HEK293 (cell line): ENCODE results near the gene DNAI7.

Experiments used
- CTCF ChIP-seq: fragments of 450-650 bp; formaldehyde crosslinking; IDR thresholded peaks from 2 replicates; pipeline ENCODE4 v1.5.1; 2016; ENCODE audit warnings: missing biosample characterization, missing genetic modification characterization
- INSM2 ChIP-seq: fragments of 450-650 bp; formaldehyde crosslinking; IDR thresholded peaks from 2 replicates; pipeline ENCODE4 v1.5.1; 2016; ENCODE audit warnings: missing biosample characterization, missing genetic modification characterization
- KLF17 ChIP-seq: fragments of 450-650 bp; formaldehyde crosslinking; IDR thresholded peaks from 2 replicates; pipeline ENCODE4 v1.5.1; 2016; ENCODE audit warnings: missing biosample characterization, missing genetic modification characterization
- PRDM6 ChIP-seq: fragments of 450-650 bp; formaldehyde crosslinking; IDR thresholded peaks from 2 replicates; pipeline ENCODE4 v1.5.1; 2017; ENCODE audit warnings: missing biosample characterization, missing genetic modification characterization
- TCF7L2 ChIP-seq: IDR thresholded peaks from 2 replicates; pipeline ENCODE4 v1.6.1; 2011; ENCODE audit warnings: low read depth, mild to moderate bottlenecking, inconsistent platforms, low read length, moderate library complexity, borderline replicate concordance
- ZNF132 ChIP-seq: fragments of 450-650 bp; formaldehyde crosslinking; IDR thresholded peaks from 2 replicates; pipeline ENCODE4 v1.5.1; 2017; ENCODE audit warnings: missing biosample characterization, missing genetic modification characterization, borderline replicate concordance
- ZNF26 ChIP-seq: fragments of 450-650 bp; formaldehyde crosslinking; IDR thresholded peaks from 2 replicates; pipeline ENCODE4 v1.5.1; 2016; ENCODE audit warnings: missing biosample characterization, missing genetic modification characterization
- ZNF274 ChIP-seq, 2 experiments: fragments of 200-500 bp in 1 of 2; fragments of 450-650 bp in 1 of 2; sonication (Bioruptor generic) in 1 of 2; formaldehyde crosslinking in 1 of 2; IDR thresholded peaks; 2 replicates each; pipeline versions ENCODE4 v1.5.1 to v1.6.1; 2014 to 2016; ENCODE audit warnings: borderline replicate concordance in 1 of 2, inconsistent platforms in 1 of 2, low read length in 1 of 2, missing biosample characterization in 1 of 2, missing genetic modification characterization in 1 of 2

- no peak for TF ChIP-seq KLF17 (tag by site-specific recombination)
- no peak for TF ChIP-seq TCF7L2
- TF ChIP-seq ZNF274 (IDR thresholded peaks at IDR 0.05; ENCODE audit: low read length) = no peak
- TF ChIP-seq ZNF274 (tag by site-specific recombination; IDR thresholded peaks at IDR 0.05; ENCODE audit: borderline replicate concordance) = no peak
- no peak for TF ChIP-seq ZNF132 (tag by site-specific recombination)
- no peak for TF ChIP-seq INSM2 (tag by site-specific recombination)
- no peak for TF ChIP-seq PRDM6
- TF ChIP-seq ZNF26 = no peak
- TF ChIP-seq CTCF (tag by site-specific recombination) = no peak
Measured at GRCh38 chr12:25072906-25073650, 121.9 kb downstream of the DNAI7 start.
